K562 (cell line): ENCODE results near the gene MEF2C. TPM values are rescaled to one million over a fixed set of nuclear protein-coding genes. Genes with fewer than 3 reads are reported as not detected.

Source experiments
- ATAC-seq: fragments of 200-7000 bp; cut with Tn5 transposase; 3 replicates; pipeline ENCODE4 v1.9.1; 2020; ENCODE audit warnings: moderate library complexity
- BruUV-seq: library from RNA; stranded (reverse); fragments of 400-500 nt; replicated peaks from 2 replicates; lab custom pipeline; 2021; lab: Mats Ljungman, UMichigan
- CTCF ChIA-PET: fragments of 300-600 bp; formaldehyde crosslinking; extraction: SDS; loops from one replicate; lab custom pipeline; 2021; ENCODE audit warnings: low intra/inter-chr PET ratio; lab: Yijun Ruan, JAX
- POLR2A ChIA-PET: fragments of 300-600, 350-650 bp; sonication (Branson Sonifier 250); formaldehyde crosslinking; extraction: SDS; loops from one replicate; lab custom pipeline; 2021; ENCODE audit warnings: antibody characterized with exemption, inconsistent platforms; lab: Yijun Ruan, JAX
- DNase-seq, 4 experiments: peaks; one replicate each; pipeline versions ENCODE4 v3.0.0 to v3.0.0-alpha.2; 2011 to 2018; ENCODE audit warnings: low spot score in 3 of 4, mixed read lengths in 3 of 4; ENCODE audit errors: extremely low read depth in 1 of 4
- FAIRE-seq: peaks from 2 replicates; lab custom pipeline; 2011; peaks lifted over from hg19 to GRCh38; lab: Jason Lieb, UNC
- H2AFZ ChIP-seq: 2 replicates; pipeline ENCODE4 v1.6.0; 2011; ENCODE audit warnings: low read depth, low read length, control low read depth, inconsistent platforms
- H3K27ac ChIP-seq: fragments of 200-600 bp; 3 replicates; pipeline ENCODE4 v1.8.0; 2011; ENCODE audit warnings: low read depth, mild to moderate bottlenecking, control low read depth, inconsistent platforms, low read length, moderate library complexity, mixed read lengths; ENCODE audit errors: extremely low read depth
- H3K27me3 ChIP-seq, 2 experiments: fragments of 300-600 bp in 1 of 2; 2 replicates in 1 of 2; 3 replicates in 1 of 2; pipeline versions ENCODE4 v1.6.0 to v1.8.0; 2011; ENCODE audit warnings: inconsistent platforms in 2 of 2, low read length in 2 of 2, mild to moderate bottlenecking in 1 of 2, mixed read lengths in 1 of 2, moderate library complexity in 1 of 2; ENCODE audit not compliant: control insufficient read depth in 2 of 2, insufficient read depth in 2 of 2
- H3K36me3 ChIP-seq: fragments of 300-600 bp; 3 replicates; pipeline ENCODE4 v1.8.0; 2011; ENCODE audit warnings: mild to moderate bottlenecking, low read length, inconsistent platforms; ENCODE audit not compliant: control insufficient read depth, insufficient read depth
- H3K4me1 ChIP-seq, 2 experiments: fragments of 200-600 bp in 1 of 2; replicated peaks in 1 of 2; 2 replicates in 1 of 2; 3 replicates in 1 of 2; pipeline versions ENCODE4 v1.5.1 to v1.8.0; 2011; ENCODE audit warnings: inconsistent platforms in 2 of 2, low read length in 2 of 2, mild to moderate bottlenecking in 1 of 2, mixed read lengths in 1 of 2, moderate library complexity in 1 of 2; ENCODE audit not compliant: control insufficient read depth in 2 of 2, insufficient read depth in 2 of 2
- H3K4me2 ChIP-seq: 2 replicates; pipeline ENCODE4 v1.6.1; 2011; ENCODE audit warnings: low read length, control low read depth, inconsistent platforms, mixed read lengths; ENCODE audit not compliant: insufficient read depth
- H3K4me3 ChIP-seq: fragments of 200-600 bp; sonication (generic), shearing (Covaris generic); 2 replicates; pipeline ENCODE4 v1.5.1; 2016; ENCODE audit warnings: control low read depth, inconsistent platforms
- H3K79me2 ChIP-seq: fragments of 200-600 bp; 3 replicates; pipeline ENCODE4 v1.8.0; 2011; ENCODE audit warnings: low read length, inconsistent platforms; ENCODE audit not compliant: control insufficient read depth, insufficient read depth
- H3K9ac ChIP-seq, 2 experiments: 2 replicates each; pipeline versions ENCODE4 v1.6.0 to v1.6.1; 2011; ENCODE audit warnings: low read depth in 2 of 2, low read length in 2 of 2, control low read depth in 1 of 2, inconsistent platforms in 1 of 2, mild to moderate bottlenecking in 1 of 2, mixed read lengths in 1 of 2; ENCODE audit not compliant: insufficient read depth in 1 of 2
- H3K9me1 ChIP-seq: one replicate; pipeline ENCODE4 v1.6.0; 2011; ENCODE audit warnings: inconsistent platforms, mild to moderate bottlenecking, low read length, moderate library complexity; ENCODE audit not compliant: control insufficient read depth, insufficient read depth
- H3K9me3 ChIP-seq: replicated peaks from 2 replicates; pipeline ENCODE4 v1.5.1; 2011; ENCODE audit warnings: low read depth, low read length, inconsistent platforms; ENCODE audit not compliant: control insufficient read depth, insufficient read depth
- H4K20me1 ChIP-seq: replicated peaks from 2 replicates; pipeline ENCODE4 v1.6.1; 2011; ENCODE audit warnings: low read length, inconsistent platforms, mixed read lengths; ENCODE audit not compliant: control insufficient read depth, insufficient read depth
- SMARCA4 ChIP-seq: fragments of 450-650 bp; IDR thresholded peaks from 2 replicates; pipeline ENCODE4 v1.6.1; 2016
- WGBS: fragments of 100-300 bp; shearing (Covaris generic); methylation state at CpG from one replicate; pipeline ENCODE4 v1.1.6; 2016; ENCODE audit warnings: low coverage, mixed read lengths; ENCODE audit not compliant: insufficient coverage; ENCODE audit errors: missing lambda C conversion rate; 5-methylcytosine and 5-hydroxymethylcytosine counted together
- in situ Hi-C: fragments of 300-500 bp; cut with MboI; formaldehyde crosslinking; loops from 4 replicates; pipeline ENCODE4 v1.15.0; 2018; ENCODE audit warnings: inconsistent platforms, mixed read lengths
- intact Hi-C: fragments of 100-400 bp; cut with micrococcal nuclease; formaldehyde crosslinking; loops from 2 replicates; pipeline ENCODE4 v1.14.2; 2022
- polyA plus RNA-seq, 8 experiments: library from polyadenylated mRNA; depleted of rRNA in 4 of 8; stranded (reverse) in 5 of 8; unstranded in 3 of 8; fragments of >200 nt; fragmentation: Nextera tagmentation in 2 of 8; fragmentation: Illumina TruSeq in 1 of 8; extraction: Ambion mirVana in 2 of 8; extraction: Trizol in 1 of 8; gene quantifications; 2 replicates each; pipeline versions ENCODE4 v1.2.1 to v1.2.3, GENCODE V29; 2011 to 2014; ENCODE audit warnings: inconsistent platforms in 1 of 8, missing spikeins in 1 of 8
- total RNA-seq, 7 experiments: library from RNA; depleted of rRNA in 6 of 7; stranded (reverse); fragments of >200 nt in 6 of 7; fragmentation: Illumina TruSeq in 2 of 7; extraction: Trizol in 2 of 7; gene quantifications; 2 replicates each; pipeline versions ENCODE4 v1.2.1 to v1.2.3, GENCODE V29; 2011 to 2021; ENCODE audit warnings: low replicate concordance in 1 of 7
- TF ChIP-seq, protein P1 (sequence below), 2 experiments: fragments of 450-650 bp in 1 of 2; sonication (generic) in 1 of 2; formaldehyde crosslinking in 1 of 2; IDR thresholded peaks; 2 replicates each; pipeline versions ENCODE4 v1.7.1 to v1.9.0; 2016 to 2022; ENCODE audit warnings: inconsistent platforms in 1 of 2, mild to moderate bottlenecking in 1 of 2, missing genetic modification reagents in 1 of 2

The MEF2C gene
- total and polyA plus RNA-seq, 9 of the 15 experiments (the other 6 are each of a cell fraction or from before 2014, with no cell fraction given), result 25.1 to 67.8 (median 58.3) TPM

DNA sequence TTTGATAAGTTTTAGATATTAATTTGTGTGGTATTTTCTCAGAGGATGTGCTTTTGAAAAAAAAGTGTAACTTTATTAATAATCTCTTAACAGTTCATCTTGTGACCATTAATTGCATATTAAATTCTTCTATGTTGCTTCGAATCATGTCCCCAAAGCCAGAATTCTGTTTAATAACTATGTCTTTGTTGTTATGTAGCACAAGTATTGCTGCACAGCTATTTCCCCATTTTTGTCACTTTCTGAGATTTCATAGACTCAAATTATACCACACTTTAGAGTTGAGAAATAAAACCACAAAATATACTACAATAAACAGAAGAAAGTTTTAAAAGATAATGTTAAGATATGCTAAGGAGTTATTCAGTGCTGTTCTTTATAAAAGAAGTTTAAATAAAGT, 2.8 kb downstream of the MEF2C start:
- POLR2A ChIA-PET, result no interaction called here
- no peak overlapping the region for H2AFZ ChIP-seq
- H3K9me1 ChIP-seq, result no peaks in the 10 kb centered on the region
- 0% methylated on average over 1 of the region's 1 CpG for WGBS
- H3K9me3 ChIP-seq, result no peaks in the 10 kb centered on the region
- peak overlapping the region; percentile 74 for H3K4me2 ChIP-seq
- peaks cover 3 to 5% of the 10 kb centered on the region in 2 experiments; a peak in 4 of 5 replicates for H3K4me1 ChIP-seq
- no peaks in the 10 kb centered on the region for H3K27me3 ChIP-seq
- no peak overlapping the region for H3K27ac ChIP-seq
- H3K36me3 ChIP-seq, result 0 out of 3 replicates have a peak, but pooled peaks cover 6% of the 10 kb centered on the region
- no peak for FAIRE-seq
- H3K9ac ChIP-seq, result peak overlapping the region in 1 of 2 experiments; percentile 81; a peak in 1 of 4 replicates
- TF ChIP-seq, protein P1, sequence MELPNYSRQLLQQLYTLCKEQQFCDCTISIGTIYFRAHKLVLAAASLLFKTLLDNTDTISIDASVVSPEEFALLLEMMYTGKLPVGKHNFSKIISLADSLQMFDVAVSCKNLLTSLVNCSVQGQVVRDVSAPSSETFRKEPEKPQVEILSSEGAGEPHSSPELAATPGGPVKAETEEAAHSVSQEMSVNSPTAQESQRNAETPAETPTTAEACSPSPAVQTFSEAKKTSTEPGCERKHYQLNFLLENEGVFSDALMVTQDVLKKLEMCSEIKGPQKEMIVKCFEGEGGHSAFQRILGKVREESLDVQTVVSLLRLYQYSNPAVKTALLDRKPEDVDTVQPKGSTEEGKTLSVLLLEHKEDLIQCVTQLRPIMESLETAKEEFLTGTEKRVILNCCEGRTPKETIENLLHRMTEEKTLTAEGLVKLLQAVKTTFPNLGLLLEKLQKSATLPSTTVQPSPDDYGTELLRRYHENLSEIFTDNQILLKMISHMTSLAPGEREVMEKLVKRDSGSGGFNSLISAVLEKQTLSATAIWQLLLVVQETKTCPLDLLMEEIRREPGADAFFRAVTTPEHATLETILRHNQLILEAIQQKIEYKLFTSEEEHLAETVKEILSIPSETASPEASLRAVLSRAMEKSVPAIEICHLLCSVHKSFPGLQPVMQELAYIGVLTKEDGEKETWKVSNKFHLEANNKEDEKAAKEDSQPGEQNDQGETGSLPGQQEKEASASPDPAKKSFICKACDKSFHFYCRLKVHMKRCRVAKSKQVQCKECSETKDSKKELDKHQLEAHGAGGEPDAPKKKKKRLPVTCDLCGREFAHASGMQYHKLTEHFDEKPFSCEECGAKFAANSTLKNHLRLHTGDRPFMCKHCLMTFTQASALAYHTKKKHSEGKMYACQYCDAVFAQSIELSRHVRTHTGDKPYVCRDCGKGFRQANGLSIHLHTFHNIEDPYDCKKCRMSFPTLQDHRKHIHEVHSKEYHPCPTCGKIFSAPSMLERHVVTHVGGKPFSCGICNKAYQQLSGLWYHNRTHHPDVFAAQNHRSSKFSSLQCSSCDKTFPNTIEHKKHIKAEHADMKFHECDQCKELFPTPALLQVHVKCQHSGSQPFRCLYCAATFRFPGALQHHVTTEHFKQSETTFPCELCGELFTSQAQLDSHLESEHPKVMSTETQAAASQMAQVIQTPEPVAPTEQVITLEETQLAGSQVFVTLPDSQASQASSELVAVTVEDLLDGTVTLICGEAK (IDR thresholded peaks at IDR 0.05), result peak; percentile 43; the same call in 1 of the 2 replicates
- TF ChIP-seq, protein P1 (CRISPR knock-in tag; IDR thresholded peaks at IDR 0.05), result no peak
- no peak for TF ChIP-seq SMARCA4
- TF ChIP-seq, all 486 proteins: peak for 1
- DNase-seq (no peak), ATAC-seq (no peak)
- BruUV-seq, result no TSS peak
- Histone ChIP-seq H3K4me3 (peak overlapping the region; percentile 22), H3K79me2 (peaks cover 94% of the 10 kb centered on the region), H4K20me1 (no peaks in the 10 kb centered on the region)
- CTCF ChIA-PET, result no interaction called here
- in situ Hi-C loops, result no loop called here
- intact Hi-C loops, result loop anchor here (5.0 to 10.0 kb wide), 3 partner anchors 53 to 1527 kb away; partner anchors contain the start of gene CETN3
